ACHN (cell line): Measurements from ENCODE around the gene DYRK2.
A peak's percentile ranks its signal among the peaks of the same experiment; 100 is the strongest.

Experiments
- DNase-seq: peaks from one replicate; pipeline ENCODE4 v3.0.0-alpha.2; 2015
- in situ Hi-C: cut with HindIII; loops from 2 replicates; pipeline ENCODE4 v1.10.0; 2017; ENCODE audit warnings: low sequenced_read_pairs, low pct_ligation_motif_present, low pct_unique_long_range_greater_than_20kb

The DYRK2 gene

DNA sequence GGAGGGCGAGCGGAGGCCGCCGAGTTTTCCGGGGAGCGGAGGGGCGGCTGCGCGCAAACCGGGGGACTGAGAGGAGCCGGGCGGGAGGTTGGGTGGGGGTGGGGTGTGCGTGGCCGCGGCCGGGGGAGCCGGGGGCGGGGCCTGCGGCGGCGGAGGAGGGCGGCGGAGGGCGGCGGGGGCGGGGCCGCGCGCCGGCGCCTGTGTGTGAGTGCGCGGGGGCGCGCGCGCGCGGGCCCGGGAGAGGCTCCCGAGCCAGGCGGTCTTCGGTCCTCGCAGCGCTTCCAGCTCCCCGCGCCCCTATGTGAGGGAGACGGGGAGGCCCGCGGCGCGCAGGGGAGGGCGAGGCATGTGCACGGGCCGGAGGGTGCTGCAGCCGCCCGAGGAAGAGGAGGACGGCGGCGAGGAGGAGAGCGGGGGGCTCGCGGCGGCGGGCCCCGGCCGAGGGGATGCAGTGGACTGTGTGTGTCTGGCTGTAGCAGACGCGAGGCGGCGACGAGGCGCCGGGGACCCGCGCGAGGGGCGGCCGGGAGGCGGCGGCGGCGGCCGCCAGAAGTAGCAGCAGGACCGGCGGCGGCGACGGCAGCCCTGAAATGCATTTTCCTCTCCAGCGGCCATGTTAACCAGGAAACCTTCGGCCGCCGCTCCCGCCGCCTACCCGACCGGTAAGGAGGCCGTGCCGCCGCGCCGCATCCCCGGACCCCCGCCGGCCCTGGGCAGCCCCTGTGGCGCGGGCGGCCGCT is at the start of gene DYRK2:
DYRK2 (plus strand) TSS at position 225 of the 740 bp plus-strand sequence; CDS start at position 614, 389 bp downstream.
- in situ Hi-C loops: no loop called here
- DNase-seq: peak; percentile 87

DNA sequence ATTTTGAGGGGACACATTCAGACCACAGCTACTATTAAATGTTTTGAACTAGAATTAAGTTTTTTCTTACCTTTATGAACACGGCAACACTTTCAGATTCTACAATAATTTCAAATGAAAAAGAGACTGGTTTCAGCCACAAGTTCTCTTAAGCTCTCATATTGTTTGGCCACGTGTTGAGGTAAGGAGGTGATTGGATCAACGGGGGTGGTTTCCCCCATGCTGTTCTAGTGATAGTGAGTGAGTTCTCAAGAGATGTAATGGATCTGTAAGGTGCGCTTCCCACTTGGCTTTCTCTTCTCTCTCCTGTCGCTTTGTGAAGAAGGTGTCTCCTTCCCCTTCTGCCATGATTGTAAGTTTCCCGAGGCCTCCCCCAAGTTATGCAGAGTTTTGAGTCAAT is 48.9 kb upstream of the DYRK2 start:
- in situ Hi-C loops: no loop called here
- no peak for DNase-seq

DNA sequence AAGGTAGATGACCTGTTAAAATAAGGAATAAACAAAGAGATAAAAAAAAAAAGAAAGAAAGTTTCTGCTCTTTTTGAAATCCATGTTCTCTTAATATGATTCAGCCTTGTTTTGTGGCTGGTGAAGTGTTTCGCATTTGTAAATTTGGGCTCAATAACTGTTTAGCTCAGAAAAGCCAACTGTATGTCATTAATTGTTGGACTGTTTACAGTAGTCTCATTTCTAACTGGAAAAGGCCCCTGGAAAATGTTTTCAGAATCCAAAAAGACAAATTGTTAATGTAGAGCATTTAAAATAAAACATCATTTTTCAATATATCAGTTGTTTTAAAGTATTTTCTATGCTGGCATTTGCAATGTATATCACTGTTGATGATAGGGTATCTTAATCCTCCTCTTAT is 47.4 kb upstream of the DYRK2 start:
- DNase-seq: no peak

DNA sequence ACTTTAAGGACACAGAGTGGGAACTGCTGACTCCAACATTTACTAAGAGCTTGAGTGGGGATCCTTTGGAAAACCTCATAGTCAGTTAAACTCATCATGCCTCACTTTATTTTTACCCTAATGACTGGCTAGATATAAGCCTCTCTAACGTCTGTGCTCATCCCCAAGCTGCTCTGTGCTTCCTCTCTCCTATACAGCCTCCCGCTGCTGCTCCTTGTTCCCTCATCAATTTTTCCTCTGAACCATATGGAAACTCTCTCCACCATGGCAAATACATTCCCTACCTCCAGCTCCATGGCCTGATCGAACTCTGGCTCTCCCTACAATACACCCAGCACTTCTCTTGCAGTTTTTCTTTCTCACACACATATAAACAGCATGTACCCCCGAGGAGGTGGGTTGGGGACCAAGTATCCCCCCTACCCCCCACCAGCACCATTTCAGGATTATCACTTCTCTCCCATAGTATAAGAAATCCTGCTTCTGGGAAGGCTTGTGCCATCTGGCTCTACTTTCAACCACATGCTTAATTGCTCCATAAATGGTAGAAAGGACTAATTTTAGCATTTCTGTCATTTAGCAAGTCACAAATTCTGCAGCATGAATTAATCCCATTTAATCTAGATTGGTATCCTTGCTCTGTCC is 39.2 kb upstream of the DYRK2 start:
- DNase-seq: no peak
- in situ Hi-C loops: no loop called here

More for the DNA sequence above, 47.4 kb upstream of the DYRK2 start:
- in situ Hi-C loops: no loop called here

DNA sequence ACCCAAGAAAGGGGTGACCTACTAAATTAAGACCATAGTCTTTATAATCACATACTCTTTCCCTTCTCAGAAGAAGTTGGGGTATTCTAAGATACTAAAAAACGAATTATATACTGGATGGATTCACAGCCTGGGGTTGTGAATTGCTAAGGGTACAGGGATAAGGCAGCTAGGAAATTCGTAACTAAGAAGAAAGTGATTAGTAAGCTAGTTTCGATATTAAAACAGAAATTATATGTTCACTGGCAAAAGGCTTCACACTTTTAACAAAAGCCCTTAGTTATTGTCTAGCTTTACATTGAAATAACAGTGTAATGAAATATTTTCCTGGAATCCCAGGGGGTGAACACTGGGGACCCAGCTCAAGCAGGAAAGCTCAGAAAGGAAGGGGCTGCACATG is 35.5 kb upstream of the DYRK2 start:
- DNase-seq: no peak
- in situ Hi-C loops: no loop called here

DNA sequence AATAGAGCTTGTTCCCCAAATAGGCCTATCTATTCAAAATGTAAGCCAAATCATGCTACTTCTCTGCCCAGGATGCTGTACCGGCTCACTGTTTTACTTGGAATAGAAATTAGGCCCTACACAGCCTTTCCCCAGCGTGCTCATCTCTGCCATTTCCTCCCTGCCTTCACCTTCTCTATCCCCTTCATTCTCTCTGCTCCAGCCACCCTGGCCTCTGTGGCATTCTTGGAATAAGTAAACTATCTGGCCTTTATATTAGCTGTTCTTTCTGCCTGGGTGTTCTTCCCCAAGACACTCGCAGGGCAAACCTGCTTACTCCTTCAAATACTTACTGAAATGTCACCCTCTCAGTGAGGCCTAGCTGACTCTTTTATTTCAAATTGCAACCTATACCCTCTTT is 30.9 kb upstream of the DYRK2 start:
- in situ Hi-C loops: no loop called here
- peak; percentile 12 for DNase-seq

DNA sequence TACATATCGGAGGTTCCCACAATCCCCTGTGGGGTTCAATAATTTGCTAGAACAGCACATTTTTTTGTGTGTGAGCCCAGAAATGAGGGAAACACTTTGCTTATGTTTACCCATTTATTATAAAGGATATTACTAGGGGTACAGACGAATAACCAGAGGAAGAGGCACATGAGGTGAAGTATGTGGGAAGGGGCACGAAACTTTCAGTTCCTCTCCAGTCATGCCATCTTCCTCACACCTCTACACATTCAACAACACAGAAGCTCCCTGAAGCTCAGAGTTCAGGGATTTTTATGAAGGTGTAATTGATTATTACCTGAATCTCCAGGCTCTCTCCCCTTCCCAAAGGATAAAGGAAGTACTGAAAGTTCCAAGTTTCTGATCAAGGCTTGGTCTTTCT is 30.2 kb upstream of the DYRK2 start:
- in situ Hi-C loops: no loop called here
- no peak for DNase-seq

DNA sequence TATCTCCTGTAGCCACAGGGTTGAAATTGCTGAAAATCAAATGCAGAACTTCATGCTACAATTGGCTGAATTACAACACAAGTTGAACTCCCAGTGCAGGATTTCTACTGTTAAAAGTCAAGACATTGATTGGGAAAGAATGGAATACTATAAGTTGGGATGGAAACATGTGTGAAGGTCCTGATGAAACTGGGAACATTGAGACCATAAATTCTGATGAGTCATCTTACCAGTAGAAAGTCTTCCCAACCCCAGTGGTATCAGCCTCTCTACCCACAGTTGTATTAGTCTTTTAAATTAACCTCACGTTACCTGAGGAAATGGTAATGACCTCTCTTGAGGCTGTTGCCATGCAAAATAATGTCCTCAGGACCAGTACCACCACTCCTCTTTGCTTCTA is 27.4 kb upstream of the DYRK2 start:
- in situ Hi-C loops: no loop called here
- DNase-seq: no peak

DNA sequence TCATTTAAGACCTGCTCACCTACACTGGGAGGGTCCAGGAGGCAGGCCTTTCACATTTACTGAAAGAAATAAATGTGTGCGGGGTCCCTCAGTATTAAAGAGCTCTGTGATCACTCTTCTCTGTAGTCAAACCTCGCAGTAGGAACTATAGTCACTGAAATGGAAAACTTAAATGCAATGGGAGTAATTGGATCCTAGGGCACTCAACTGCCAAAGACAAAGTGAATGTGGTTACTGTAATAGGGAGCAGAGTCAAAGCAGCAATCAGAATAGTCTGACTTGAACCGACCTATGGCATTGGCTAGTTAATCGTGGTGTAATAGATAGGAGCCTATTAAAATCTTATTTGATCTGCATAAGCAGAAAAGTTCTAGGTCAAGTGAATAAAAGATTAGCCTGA is 26.6 kb upstream of the DYRK2 start:
- in situ Hi-C loops: no loop called here
- no peak for DNase-seq

DNA sequence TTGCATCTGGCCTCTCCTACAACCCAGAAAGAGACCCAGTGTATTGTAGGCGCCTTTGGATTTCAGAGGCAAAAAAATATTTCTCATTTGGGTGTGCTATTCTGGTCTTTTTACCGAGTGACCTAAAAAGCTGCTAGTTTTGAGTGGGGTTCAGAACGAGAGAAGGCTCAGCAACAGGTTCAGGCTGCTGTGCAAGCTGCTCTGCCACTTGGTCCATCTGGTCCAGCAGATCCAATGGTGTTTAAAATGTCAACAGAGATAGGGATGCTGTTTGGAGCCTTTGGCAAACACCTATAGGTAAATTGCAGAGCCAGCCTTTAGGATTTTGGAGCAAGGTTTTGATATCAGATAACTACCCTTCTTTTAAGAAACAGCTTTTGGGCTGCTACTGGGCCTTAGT is 25.3 kb upstream of the DYRK2 start:
- DNase-seq: no peak

DNA sequence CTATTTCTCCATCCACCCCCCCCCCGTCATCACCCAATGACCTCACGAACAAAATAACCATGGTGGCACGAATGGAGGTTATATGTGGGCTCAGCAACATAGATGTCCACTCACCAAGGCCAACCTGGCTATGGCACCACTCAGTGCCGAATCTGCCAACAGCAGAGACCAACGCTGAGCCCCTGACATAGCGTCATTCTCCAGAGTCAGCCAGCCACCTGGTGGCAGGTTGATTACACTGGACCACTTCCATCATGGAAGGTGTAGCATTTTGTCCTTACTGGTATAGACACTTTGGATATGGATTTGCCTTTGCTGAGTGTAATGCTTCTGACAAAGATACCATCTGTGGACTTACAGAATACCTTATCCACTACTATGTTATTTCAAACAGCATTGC is 24.2 kb upstream of the DYRK2 start:
- in situ Hi-C loops: no loop called here
- DNase-seq: peak; percentile 14

More for the DNA sequence above, 25.3 kb upstream of the DYRK2 start:
- in situ Hi-C loops: no loop called here

DNA sequence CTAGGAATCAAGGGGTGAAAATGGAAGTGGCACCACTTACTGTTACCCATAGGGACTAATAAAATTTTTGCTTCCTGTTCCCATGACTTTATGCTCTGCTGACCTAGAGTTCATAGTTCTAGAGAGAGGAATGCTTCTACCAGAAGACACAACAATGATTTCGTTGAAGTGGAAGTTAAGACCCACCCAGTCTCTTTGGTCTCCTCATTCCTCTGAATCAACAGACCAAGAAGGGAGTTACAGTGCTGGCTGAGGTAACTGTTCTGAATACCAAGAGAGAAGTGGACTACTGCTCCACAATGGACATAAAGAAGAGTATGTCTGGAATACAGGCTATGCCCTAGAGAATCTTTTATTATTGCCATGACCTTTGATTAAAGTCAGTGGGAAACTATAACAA is 23.5 kb upstream of the DYRK2 start:
- in situ Hi-C loops: no loop called here
- peak; percentile 98 for DNase-seq

DNA sequence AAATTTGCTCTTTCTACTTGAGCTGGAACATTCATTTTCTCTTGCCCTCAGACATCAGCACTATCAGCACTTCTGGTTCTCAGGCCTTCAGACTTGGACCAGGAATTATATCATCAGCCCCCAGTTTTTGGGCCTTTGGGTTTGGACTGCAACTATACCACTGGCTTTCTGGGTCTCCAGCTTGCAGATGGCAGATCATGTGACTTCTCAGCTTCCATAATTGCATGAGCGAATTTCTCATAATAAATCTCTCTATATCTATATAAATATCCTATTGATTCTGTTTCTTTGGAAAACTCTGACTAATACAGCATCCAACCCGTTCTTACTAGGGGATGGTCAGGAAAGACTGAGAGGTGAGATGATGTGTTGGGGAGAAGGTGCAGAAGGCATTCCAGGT is 22.4 kb upstream of the DYRK2 start:
- DNase-seq: no peak
- in situ Hi-C loops: no loop called here

DNA sequence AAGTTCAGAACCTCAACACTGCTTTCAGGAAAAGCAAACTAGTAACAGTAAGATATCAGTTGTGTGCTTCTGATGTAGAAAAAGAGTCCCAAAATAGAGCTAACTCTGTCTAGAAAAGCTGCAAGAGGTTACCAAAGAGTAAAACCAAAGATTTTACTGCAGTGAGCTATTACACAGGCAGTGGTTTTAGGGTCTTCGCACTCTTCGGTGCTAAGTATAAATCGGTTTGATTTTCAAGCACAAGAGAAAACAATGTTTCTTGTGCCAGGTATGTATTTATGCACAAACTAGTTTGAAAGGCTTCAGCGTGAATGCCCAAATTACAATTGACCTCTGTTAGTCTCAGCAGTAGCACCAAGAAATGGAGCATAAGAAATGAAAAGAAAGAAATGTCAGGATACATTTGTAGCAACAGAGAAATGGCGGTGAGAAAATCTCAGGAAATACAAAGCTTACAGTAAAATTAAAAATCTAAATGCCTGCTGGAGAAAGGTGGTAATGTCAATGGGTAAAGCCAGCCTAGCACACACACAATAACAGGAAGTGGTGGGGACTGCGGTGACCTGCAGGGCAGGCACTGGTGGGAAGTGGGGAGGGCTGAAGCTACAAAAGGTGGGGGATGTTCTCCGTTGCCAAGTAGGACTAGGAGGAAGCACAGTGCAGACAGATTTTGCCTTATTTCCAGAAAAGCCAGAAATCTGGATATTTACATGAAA is 18.0 kb upstream of the DYRK2 start:
- DNase-seq: peak; percentile 22
- in situ Hi-C loops: no loop called here

DNA sequence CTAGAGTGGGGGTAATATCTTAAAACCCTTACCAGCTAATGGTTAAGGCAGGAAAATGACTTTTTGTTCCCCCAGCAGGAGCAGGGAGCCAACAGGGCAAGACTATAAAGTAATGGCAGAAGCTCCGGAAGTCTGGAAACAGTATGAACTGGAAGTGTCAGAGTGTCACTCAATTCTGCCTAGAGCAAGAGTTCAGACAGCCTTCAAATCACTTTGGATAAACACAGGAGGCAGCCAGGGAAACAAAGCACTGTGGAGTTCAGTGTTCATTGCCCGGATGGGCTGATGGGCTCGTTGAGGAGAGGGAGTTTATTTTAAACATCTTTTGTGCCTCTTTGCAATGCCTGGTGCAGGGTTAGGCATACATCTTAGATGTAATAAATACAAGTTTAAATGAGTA is 16.5 kb upstream of the DYRK2 start:
- DNase-seq: no peak
- in situ Hi-C loops: no loop called here

DNA sequence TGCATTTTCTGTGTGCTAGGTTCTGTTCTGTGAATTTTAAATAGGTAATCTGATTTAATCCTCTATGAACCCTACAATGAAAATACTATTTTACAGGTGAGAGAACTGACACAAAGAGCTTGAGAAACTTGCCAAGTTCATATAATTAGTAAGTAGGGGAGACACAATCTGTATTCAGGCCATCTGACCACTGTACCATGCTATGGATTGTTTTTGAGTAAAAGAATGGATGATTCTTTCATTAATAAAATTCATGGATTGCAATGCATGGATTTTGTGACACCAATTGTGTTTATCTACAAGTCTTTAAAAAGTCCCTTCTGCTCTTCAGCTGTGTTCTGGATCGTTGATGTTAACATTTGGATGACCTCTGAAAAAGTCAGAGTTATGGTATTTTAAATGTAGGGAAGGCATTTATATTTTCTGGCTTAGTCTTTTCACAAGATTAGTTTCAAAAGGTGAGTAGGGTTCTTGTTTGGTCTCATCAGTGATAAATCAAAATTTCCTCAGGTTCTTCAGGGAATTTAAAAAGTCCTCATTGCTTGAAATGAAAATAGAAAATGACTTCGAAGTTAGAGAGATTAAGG is 15.4 kb upstream of the DYRK2 start:
- in situ Hi-C loops: no loop called here
- no peak for DNase-seq

DNA sequence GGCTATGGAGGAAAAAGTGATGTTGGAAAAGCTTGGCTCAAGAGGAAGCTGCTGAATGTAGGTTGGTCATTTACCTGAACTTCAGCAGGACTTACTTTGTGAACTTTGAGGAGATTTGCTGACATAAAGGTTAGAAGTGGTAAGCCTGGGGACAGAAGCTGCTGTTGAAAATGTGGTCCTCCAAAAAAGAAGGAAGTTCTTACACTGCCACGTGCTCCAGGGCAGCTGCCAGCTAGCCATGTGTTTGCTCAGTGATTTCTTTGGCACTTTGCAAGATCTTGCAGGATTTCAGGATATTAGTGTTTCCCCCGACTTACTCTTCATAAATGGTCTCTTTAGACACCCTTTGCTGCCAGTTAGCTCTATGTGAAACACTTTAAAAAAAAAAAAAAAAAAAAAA is 14.8 kb upstream of the DYRK2 start:
- in situ Hi-C loops: no loop called here
- no peak for DNase-seq

DNA sequence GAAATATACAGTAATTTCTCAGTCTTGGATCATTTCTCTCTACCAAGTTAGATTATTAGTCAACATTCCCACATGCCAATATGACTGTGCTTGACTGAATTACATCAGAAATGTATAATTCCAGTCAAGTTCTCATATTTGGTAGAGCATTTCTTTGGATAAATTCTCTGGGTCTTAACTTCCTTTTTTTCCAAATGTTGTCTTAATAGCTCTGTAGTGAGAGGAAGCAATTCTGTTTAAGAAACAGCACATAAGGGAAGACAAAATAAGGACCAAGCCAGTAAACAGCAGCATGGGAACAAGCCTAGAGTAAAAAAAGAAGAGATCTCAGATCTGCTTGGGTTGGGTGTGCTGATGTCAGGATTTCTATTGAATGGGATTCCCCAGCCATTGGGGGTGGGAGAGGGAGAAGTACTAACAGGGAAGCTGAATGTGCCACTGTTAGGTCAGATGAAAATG is 14.2 kb upstream of the DYRK2 start:
- no peak for DNase-seq
- in situ Hi-C loops: no loop called here

DNA sequence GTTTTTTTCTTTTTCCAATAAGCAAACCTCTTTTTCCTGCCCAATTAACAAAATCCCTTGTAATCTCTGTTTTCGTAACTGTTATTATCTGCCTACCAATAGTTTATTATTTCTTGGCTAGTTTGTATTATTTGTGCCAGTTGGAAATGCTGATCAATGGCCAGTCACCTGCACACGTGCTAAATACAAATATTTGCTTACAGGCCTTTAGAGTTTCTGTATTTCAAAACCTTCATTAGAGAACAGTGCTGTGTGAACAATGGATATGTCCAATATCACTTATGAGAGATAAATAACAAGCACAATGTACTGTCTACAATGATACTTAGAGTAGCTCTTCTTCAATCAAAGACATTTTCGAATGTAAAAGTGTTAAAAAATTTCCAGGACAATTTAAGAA is 10.8 kb upstream of the DYRK2 start:
- in situ Hi-C loops: no loop called here
- DNase-seq: no peak
